Measurements from ENCODE around the gene PACS2. TPM values are rescaled to one million over a fixed set of nuclear protein-coding genes. Genes with fewer than 3 reads are reported as not detected.

Gene PACS2
- total and polyA plus RNA-seq, 2 donors (not counting 1 experiment from before 2014, with no cell fraction given): 65.6 to 70.7 TPM

DNA sequence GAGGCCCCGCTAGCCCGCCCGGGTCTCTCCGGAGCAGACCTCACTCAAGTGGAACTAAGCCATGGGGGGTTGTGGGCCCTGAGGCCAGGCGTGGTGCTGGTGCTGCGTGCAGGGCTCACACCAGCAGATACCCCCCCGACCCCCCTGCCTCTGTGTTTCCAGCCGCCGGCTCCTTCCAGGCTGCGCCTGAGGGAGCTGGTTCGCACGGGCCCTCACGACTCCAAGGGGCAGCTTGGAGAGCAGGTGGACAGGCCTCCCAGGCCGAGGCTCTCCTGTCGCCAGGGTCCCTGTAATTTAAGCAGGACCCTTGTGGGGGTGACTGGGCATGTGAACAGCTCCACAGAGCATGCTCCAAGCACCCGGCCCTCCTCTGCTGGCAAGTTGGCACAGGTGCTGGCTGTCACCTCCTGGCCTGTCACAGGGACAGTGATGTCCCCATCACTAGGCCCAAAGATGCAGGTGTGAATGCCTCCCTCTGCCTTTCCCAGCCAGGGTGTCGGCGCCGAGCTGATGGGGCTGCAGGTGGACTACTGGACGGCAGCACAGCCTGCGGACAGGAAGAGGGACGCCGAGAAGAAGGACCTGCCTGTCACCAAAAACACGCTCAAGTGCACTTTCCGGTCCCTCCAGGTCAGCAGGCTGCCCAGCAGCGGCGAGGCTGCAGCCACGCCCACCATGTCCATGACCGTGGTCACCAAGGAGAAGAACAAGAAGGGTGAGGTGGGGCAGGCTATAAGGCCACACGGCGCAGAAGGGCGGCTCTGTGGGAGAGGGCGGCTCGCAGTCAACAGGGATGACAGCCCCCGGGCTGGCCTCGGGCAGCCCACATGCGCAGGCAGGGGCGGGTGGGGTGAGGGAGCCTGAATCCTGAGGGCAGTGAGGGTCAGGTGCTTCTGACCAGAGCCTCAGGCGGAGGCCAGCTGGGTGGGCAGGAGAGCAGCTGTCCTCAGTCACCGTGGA is 77.9 kb downstream of the PACS2 start:
- Mint-ChIP-seq H3K4me3 (no peak overlapping the region), H3K9me3 (ENCODE audit: insufficient read depth) (no peaks in the 10 kb centered on the region), H3K27me3 (no peaks in the 10 kb centered on the region), H3K4me1 (peaks cover 14% of the 10 kb centered on the region), H3K27ac (no peak overlapping the region)
- Histone ChIP-seq H2AFZ (ENCODE audit: insufficient read depth, low read depth, low read length, poor library complexity, severe bottlenecking) (no peak overlapping the region), H3K4me3 (ENCODE audit: control extremely low read depth in 1 of 5, extremely low read depth in 1 of 5, insufficient read depth in 1 of 5, low read depth in 2 of 5, low read length in 4 of 5) (no peak overlapping the region), H3K9me3 (ENCODE audit: control extremely low read depth in 1 of 3, control insufficient read depth in 2 of 3, insufficient read depth in 1 of 3, low read length in 2 of 3) (no peaks in the 10 kb centered on the region), H3K9ac (ENCODE audit: low read length) (no peak overlapping the region), H4K20me1 (ENCODE audit: control insufficient read depth, insufficient read depth, low read length, poor library complexity, severe bottlenecking) (no peaks in the 10 kb centered on the region), H3K36me3 (replicated peaks in 1 of 2; ENCODE audit: control extremely low read depth in 1 of 2, control insufficient read depth in 1 of 2, extremely low read depth in 1 of 2, insufficient read depth in 2 of 2, low read length in 1 of 2) (no peaks in the 10 kb centered on the region), H3K4me1 (ENCODE audit: control insufficient read depth in 2 of 2, insufficient read depth in 2 of 2, low read length in 2 of 2) (peaks cover 10 to 19% of the 10 kb centered on the region in 2 donors), H3K4me2 (replicated peaks; ENCODE audit: low read depth, low read length, poor library complexity, severe bottlenecking) (no peak overlapping the region), H3K27ac (ENCODE audit: low read length in 2 of 2) (no peak overlapping the region), H3K79me2 (ENCODE audit: control insufficient read depth, insufficient read depth, low read length) (no peaks in the 10 kb centered on the region), H3K27me3 (replicated peaks in 1 of 4; ENCODE audit: control extremely low read depth in 1 of 4, control insufficient read depth in 3 of 4, insufficient read depth in 4 of 4, low read length in 3 of 4) (no peaks in the 10 kb centered on the region)
- no peak for ATAC-seq (ENCODE audit: low read depth)
- no peak for DNase-seq
- intact Hi-C loops (cut with micrococcal nuclease): no loop called here
- ChIA-PET POLR2A (no interaction called here), CTCF (no interaction called here)
- no peak for TF ChIP-seq EZH2 (IDR thresholded peaks at IDR 0.05; ENCODE audit: borderline replicate concordance, insufficient read depth, low read depth, low read length, poor library complexity, severe bottlenecking)
- TF ChIP-seq, protein P1, sequence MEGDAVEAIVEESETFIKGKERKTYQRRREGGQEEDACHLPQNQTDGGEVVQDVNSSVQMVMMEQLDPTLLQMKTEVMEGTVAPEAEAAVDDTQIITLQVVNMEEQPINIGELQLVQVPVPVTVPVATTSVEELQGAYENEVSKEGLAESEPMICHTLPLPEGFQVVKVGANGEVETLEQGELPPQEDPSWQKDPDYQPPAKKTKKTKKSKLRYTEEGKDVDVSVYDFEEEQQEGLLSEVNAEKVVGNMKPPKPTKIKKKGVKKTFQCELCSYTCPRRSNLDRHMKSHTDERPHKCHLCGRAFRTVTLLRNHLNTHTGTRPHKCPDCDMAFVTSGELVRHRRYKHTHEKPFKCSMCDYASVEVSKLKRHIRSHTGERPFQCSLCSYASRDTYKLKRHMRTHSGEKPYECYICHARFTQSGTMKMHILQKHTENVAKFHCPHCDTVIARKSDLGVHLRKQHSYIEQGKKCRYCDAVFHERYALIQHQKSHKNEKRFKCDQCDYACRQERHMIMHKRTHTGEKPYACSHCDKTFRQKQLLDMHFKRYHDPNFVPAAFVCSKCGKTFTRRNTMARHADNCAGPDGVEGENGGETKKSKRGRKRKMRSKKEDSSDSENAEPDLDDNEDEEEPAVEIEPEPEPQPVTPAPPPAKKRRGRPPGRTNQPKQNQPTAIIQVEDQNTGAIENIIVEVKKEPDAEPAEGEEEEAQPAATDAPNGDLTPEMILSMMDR (IDR thresholded peaks at IDR 0.05): no peak
- WGBS (ENCODE audit: insufficient coverage): 97% methylated on average over 39 of the region's 40 CpGs

DNA sequence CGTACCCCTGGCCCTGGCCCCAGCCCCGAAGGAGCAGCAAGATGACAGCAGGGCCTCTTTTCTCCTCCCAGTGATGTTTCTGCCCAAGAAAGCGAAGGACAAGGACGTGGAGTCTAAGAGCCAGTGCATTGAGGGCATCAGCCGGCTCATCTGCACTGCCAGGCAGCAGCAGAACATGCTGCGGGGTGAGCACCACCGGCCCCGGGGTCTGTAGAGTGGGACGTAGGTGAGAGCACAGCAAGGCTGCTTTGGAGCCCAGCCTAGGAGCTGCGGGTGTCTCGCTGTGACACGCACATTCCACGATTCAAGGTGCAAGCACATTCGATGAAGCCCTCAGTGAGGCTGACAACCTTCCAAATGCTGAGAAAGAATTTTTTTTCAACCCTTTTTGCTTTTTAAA is 78.6 kb downstream of the PACS2 start:
- H3K4me1 ChIP-seq (ENCODE audit: control insufficient read depth in 2 of 2, insufficient read depth in 2 of 2, low read length in 2 of 2): peaks cover 15 to 25% of the 10 kb centered on the region in 2 donors
- WGBS (ENCODE audit: insufficient coverage): 94% methylated on average over 14 of the region's 14 CpGs
- H2AFZ ChIP-seq (ENCODE audit: insufficient read depth, low read depth, low read length, poor library complexity, severe bottlenecking): no peak overlapping the region
- no peak overlapping the region for H3K4me3 ChIP-seq (ENCODE audit: control extremely low read depth in 1 of 5, extremely low read depth in 1 of 5, insufficient read depth in 1 of 5, low read depth in 2 of 5, low read length in 4 of 5)
- no peaks in the 10 kb centered on the region for H4K20me1 ChIP-seq (ENCODE audit: control insufficient read depth, insufficient read depth, low read length, poor library complexity, severe bottlenecking)
- TF ChIP-seq, protein P1 (IDR thresholded peaks at IDR 0.05): no peak
- TF ChIP-seq EZH2 (IDR thresholded peaks at IDR 0.05; ENCODE audit: borderline replicate concordance, insufficient read depth, low read depth, low read length, poor library complexity, severe bottlenecking): no peak
- no peak for ATAC-seq (ENCODE audit: low read depth)
- no peak for DNase-seq
- H3K9ac ChIP-seq (ENCODE audit: low read length): no peak overlapping the region
- H3K36me3 ChIP-seq (replicated peaks in 1 of 2; ENCODE audit: control extremely low read depth in 1 of 2, control insufficient read depth in 1 of 2, extremely low read depth in 1 of 2, insufficient read depth in 2 of 2, low read length in 1 of 2): no peaks in the 10 kb centered on the region
- CTCF ChIA-PET: no interaction called here
- no peaks in the 10 kb centered on the region for H3K27me3 ChIP-seq (replicated peaks in 1 of 4; ENCODE audit: control extremely low read depth in 1 of 4, control insufficient read depth in 3 of 4, insufficient read depth in 4 of 4, low read length in 3 of 4)
- no peak overlapping the region for H3K4me3 Mint-ChIP-seq
- no peaks in the 10 kb centered on the region for H3K9me3 Mint-ChIP-seq (ENCODE audit: insufficient read depth)
- no peak overlapping the region for H3K4me2 ChIP-seq (replicated peaks; ENCODE audit: low read depth, low read length, poor library complexity, severe bottlenecking)
- POLR2A ChIA-PET: interaction anchor here (0.7 kb wide), 1 partner anchor 640 kb away, joined by 6 read pairs; the partner anchor contains the start of gene SIVA1
- no peaks in the 10 kb centered on the region for H3K9me3 ChIP-seq (ENCODE audit: control extremely low read depth in 1 of 3, control insufficient read depth in 2 of 3, insufficient read depth in 1 of 3, low read length in 2 of 3)
- intact Hi-C loops (cut with micrococcal nuclease): no loop called here
- H3K79me2 ChIP-seq (ENCODE audit: control insufficient read depth, insufficient read depth, low read length): peaks cover 4% of the 10 kb centered on the region
- H3K4me1 Mint-ChIP-seq: peaks cover 19% of the 10 kb centered on the region
- H3K27me3 Mint-ChIP-seq: no peaks in the 10 kb centered on the region
- no peak overlapping the region for H3K27ac Mint-ChIP-seq
- H3K27ac ChIP-seq (ENCODE audit: low read length in 2 of 2): no peak overlapping the region
